Fibroblast of the aortic adventitia (primary cell): ENCODE data around the gene EML6. TPM values are rescaled to one million over a fixed set of nuclear protein-coding genes. Genes with fewer than 3 reads are reported as not detected.

Experiments
- DNase-seq: peaks from one replicate; pipeline ENCODE4 v3.0.0-alpha.2; 2010; ENCODE audit warnings: low read depth
- H3K4me3 ChIP-seq: 2 replicates; pipeline ENCODE4 v1.5.1; 2011; ENCODE audit warnings: low read depth, mild to moderate bottlenecking, control low read depth, low read length, moderate library complexity
- total RNA-seq: library from RNA; depleted of rRNA; stranded (reverse); fragments of >200 nt; gene quantifications from 2 replicates; pipeline ENCODE4 v1.2.3, GENCODE V29; 2012; ENCODE audit warnings: low replicate concordance
- TF ChIP-seq, protein P1 (sequence below): IDR thresholded peaks from 2 replicates; pipeline ENCODE4 v1.5.1; 2011; ENCODE audit warnings: mild to moderate bottlenecking, low read length, control low read depth, inconsistent platforms; ENCODE audit not compliant: insufficient read depth

EML6 gene
- total RNA-seq, 1 donor: 2.8 TPM

DNA sequence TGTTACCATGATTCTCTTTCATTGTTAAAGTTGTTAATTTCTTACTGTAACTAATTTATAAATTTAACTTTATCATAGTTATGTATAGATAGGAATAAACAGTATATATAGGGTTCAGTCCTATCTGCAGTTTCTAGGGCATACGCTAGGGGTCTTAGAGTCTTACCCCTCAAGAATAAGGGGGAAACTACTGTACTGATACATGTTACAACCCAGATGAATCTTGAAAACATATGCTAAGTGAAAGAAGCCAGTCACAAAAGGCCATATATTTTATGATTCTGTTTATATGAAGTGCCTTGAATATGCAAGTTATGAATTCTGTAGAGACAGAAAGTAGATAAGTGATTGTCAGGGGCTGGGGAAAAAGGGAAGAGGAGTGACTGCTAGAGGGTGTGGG, 274.4 kb downstream of the EML6 start:
- DNase-seq: no peak
- no peak overlapping the region for H3K4me3 ChIP-seq
- TF ChIP-seq, protein P1, sequence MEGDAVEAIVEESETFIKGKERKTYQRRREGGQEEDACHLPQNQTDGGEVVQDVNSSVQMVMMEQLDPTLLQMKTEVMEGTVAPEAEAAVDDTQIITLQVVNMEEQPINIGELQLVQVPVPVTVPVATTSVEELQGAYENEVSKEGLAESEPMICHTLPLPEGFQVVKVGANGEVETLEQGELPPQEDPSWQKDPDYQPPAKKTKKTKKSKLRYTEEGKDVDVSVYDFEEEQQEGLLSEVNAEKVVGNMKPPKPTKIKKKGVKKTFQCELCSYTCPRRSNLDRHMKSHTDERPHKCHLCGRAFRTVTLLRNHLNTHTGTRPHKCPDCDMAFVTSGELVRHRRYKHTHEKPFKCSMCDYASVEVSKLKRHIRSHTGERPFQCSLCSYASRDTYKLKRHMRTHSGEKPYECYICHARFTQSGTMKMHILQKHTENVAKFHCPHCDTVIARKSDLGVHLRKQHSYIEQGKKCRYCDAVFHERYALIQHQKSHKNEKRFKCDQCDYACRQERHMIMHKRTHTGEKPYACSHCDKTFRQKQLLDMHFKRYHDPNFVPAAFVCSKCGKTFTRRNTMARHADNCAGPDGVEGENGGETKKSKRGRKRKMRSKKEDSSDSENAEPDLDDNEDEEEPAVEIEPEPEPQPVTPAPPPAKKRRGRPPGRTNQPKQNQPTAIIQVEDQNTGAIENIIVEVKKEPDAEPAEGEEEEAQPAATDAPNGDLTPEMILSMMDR: peak; percentile 13

DNA sequence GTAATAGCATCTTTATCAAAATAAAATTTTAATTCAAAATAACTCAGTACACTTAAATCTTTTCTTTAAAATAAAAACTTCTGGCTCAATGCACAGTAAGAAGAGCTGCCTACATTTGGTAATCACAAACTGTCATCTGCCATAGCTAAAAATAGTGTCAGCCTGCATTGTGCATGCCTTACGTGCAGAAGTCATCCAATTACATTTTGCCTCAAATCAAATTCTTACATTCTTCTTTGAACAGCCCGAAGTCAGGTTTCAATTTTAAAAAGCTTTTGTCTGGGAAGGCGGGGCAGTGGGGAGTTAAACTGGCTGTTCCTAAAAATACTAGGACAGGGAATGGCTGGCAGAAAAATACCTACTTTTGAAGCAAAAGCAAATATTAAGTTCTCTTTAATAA, 275.7 kb downstream of the EML6 start:
- no peak overlapping the region for H3K4me3 ChIP-seq
- DNase-seq: peak; percentile 72
- TF ChIP-seq, protein P1: no peak

- TF ChIP-seq, protein P1: no peak
- no peak overlapping the region for H3K4me3 ChIP-seq
- DNase-seq: no peak
These were observed 276.9 kb downstream of the EML6 start for GRCh38 chr2:55000341-55000740.

DNA sequence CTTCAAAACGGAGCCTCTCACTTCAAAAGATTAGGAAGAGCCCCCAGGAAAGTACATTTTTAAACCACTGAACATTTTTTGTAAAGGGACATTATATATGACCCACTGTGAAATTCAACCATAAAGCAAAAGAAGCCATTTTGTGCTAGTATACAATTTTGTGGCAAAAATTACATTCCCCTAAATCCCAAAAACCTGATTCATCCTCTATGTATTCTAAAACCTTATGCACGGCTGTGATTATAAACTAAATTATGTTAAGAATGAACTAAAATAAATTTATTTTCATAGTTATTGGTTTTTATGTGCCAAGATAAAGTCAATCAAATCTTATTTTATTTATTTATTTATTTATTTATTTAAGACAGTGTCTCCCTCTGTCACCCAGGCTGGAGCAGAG, 278.3 kb downstream of the EML6 start:
- no peak for DNase-seq
- no peak overlapping the region for H3K4me3 ChIP-seq
- TF ChIP-seq, protein P1: no peak

DNA sequence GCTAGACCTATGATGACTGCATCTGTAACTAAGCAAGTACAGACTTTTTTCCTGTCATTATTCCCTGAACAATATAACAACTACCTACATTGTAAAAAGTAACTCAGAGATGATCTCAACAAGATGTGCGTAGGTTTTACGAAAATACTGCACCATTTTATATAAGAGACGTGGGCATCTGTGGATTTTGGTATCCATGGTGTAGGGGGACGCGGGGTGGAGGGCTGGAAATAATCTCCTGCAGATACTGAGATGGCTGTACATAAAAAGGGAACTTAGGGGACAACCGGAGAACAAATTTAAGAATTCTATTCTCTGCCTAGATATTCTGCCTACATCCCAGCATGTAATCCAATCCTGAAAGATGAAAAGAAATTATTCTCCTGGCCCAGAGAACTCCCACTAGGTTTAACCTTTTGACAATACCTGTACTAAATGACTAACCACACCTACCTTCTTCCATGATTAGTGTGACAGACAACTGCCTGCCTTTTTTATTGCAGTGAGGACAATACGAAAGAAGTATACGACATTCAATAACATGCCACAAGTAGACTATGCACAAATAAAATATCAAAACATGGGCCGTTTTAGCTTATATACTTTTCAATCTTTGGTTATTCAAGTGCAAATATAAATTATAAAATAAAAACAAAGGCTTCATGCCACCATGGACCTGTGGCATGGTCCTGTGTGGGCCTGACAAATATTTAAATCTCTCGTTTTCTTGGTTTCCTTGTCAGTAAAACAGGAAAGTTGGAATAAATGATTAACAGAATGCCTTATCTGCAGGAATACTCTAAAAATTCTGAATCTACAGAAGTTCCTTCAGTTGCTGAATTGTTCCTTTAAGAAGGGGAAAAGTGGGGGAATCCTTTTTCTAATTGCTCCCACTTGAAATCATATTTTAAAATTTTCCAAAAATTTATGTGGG, 280.5 kb downstream of the EML6 start:
- TF ChIP-seq, protein P1: no peak
- no peak for DNase-seq
- no peak overlapping the region for H3K4me3 ChIP-seq

DNA sequence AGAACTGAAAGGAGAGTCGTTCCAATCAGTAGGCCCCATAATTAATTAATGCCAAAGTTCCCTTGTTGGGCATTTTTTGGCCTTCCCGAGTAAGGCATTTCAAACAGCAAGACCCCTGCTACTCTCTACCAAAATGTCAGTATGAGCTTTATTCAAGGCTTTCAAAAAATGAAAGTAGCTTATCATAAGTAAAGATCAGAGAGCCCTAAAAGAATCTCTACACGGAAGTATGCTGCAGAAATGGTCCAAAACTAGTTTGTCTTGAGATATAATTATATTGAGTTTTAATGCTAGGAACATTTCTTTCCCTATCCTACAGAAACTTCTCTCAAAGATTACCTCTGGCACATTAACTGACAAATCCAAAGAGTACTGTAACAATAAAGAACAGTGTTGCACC, 282.8 kb downstream of the EML6 start:
- DNase-seq: no peak
- TF ChIP-seq, protein P1: no peak
- H3K4me3 ChIP-seq: no peak overlapping the region
